Measurements from ENCODE around the gene NDUFA13.

DNA sequence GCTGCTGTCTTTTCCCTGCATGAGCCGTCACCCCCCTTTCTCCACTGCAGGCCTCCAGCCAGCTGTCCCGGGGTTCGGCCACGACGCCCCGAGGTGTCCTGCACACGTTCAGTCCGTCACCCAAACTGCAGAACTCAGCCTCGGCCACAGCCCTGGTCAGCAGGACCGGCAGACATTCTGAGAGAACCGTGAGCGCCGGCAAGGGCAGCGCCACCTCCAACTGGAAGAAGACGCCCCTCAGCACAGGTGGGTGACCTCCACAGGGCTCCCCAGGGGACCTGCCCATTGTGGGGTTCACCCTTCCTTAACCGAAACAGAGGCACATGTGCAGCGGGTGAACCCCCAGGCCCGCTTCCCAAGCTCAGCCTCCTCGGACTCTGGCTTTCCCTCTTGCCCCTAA, 13.7 kb upstream of the NDUFA13 start:
- TF ChIP-seq, protein P1, sequence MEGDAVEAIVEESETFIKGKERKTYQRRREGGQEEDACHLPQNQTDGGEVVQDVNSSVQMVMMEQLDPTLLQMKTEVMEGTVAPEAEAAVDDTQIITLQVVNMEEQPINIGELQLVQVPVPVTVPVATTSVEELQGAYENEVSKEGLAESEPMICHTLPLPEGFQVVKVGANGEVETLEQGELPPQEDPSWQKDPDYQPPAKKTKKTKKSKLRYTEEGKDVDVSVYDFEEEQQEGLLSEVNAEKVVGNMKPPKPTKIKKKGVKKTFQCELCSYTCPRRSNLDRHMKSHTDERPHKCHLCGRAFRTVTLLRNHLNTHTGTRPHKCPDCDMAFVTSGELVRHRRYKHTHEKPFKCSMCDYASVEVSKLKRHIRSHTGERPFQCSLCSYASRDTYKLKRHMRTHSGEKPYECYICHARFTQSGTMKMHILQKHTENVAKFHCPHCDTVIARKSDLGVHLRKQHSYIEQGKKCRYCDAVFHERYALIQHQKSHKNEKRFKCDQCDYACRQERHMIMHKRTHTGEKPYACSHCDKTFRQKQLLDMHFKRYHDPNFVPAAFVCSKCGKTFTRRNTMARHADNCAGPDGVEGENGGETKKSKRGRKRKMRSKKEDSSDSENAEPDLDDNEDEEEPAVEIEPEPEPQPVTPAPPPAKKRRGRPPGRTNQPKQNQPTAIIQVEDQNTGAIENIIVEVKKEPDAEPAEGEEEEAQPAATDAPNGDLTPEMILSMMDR (IDR thresholded peaks at IDR 0.05), result no peak
- TF ChIP-seq POLR2A (IDR thresholded peaks at IDR 0.05), result no peak
